Caco-2 (cell line): Measurements from ENCODE around the gene ZNHIT2. TPM values are rescaled to one million over a fixed set of nuclear protein-coding genes. Genes with fewer than 3 reads are reported as not detected.

ENCODE experiments used
- BruUV-seq: library from RNA; stranded (reverse); fragments of 400-500 nt; replicated peaks from 2 replicates; lab custom pipeline; 2021; lab: Mats Ljungman, UMichigan
- CTCF ChIA-PET: fragments of 300-600 bp; sonication (Branson Sonifier 250); formaldehyde crosslinking; loops from one replicate; lab custom pipeline; 2022; ENCODE audit warnings: antibody characterized with exemption; lab: Charles Lee
- POLR2A ChIA-PET: fragments of 300-600 bp; sonication (Branson Sonifier 250); formaldehyde crosslinking; loops from one replicate; lab custom pipeline; 2022; ENCODE audit warnings: antibody characterized with exemption; lab: Charles Lee
- DNase-seq, 2 experiments: peaks; one replicate each; pipeline versions ENCODE4 v3.0.0 to v3.0.0-alpha.2; 2020 to 2022
- H3K27me3 ChIP-seq: replicated peaks from 2 replicates; pipeline ENCODE4 v1.6.0; 2011; ENCODE audit warnings: low read length; ENCODE audit not compliant: control insufficient read depth, insufficient read depth
- H3K36me3 ChIP-seq: 2 replicates; pipeline ENCODE4 v1.5.1; 2011; ENCODE audit warnings: low read length; ENCODE audit not compliant: control insufficient read depth, insufficient read depth
- H3K4me1 ChIP-seq: fragments of 250-450 bp; sonication (Bioruptor Pico); 2 replicates; pipeline ENCODE4 v1.5.1; 2020; ENCODE audit warnings: mild to moderate bottlenecking
- H3K4me3 ChIP-seq: 2 replicates; pipeline ENCODE4 v1.5.1; 2011; ENCODE audit warnings: low read depth, mild to moderate bottlenecking, control low read depth, low read length
- H3K9me3 ChIP-seq: fragments of 250-450 bp; sonication (Bioruptor Pico); 2 replicates; pipeline ENCODE4 v1.5.1; 2020; ENCODE audit warnings: mild to moderate bottlenecking, moderate library complexity
- H3K27ac Mint-ChIP-seq: one replicate; pipeline ENCODE4 v1.8.0; 2022; ENCODE audit warnings: mixed read lengths; ENCODE audit not compliant: unreplicated experiment
- H3K27me3 Mint-ChIP-seq: one replicate; pipeline ENCODE4 v1.8.0; 2022; ENCODE audit warnings: mixed read lengths; ENCODE audit not compliant: insufficient read depth, unreplicated experiment
- H3K36me3 Mint-ChIP-seq: one replicate; pipeline ENCODE4 v1.8.0; 2022; ENCODE audit warnings: mild to moderate bottlenecking, mixed read lengths; ENCODE audit not compliant: insufficient read depth, unreplicated experiment
- H3K4me1 Mint-ChIP-seq: one replicate; pipeline ENCODE4 v1.8.0; 2022; ENCODE audit warnings: low read depth, mixed read lengths; ENCODE audit not compliant: unreplicated experiment
- H3K4me3 Mint-ChIP-seq: one replicate; pipeline ENCODE4 v1.8.0; 2022; ENCODE audit warnings: mild to moderate bottlenecking, moderate library complexity, mixed read lengths; ENCODE audit not compliant: unreplicated experiment
- H3K9me3 Mint-ChIP-seq: one replicate; pipeline ENCODE4 v1.8.0; 2022; ENCODE audit warnings: mixed read lengths; ENCODE audit not compliant: unreplicated experiment
- CTCF ChIP-seq, 2 experiments: fragments of 200-600 bp in 1 of 2; IDR thresholded peaks; 1 replicate in 1 of 2; 2 replicates in 1 of 2; pipeline versions ENCODE4 v1.5.1 to v1.8.0; 2011 to 2022; ENCODE audit warnings: antibody characterized with exemption in 1 of 2, control low read depth in 1 of 2, inconsistent platforms in 1 of 2, low read depth in 1 of 2, low read length in 1 of 2, mild to moderate bottlenecking in 1 of 2, moderate library complexity in 1 of 2; ENCODE audit not compliant: insufficient read depth in 1 of 2, severe bottlenecking in 1 of 2, unreplicated experiment in 1 of 2
- intact Hi-C: fragments of 100-400 bp; cut with micrococcal nuclease; formaldehyde crosslinking; loops from one replicate; pipeline ENCODE4 v1.10.0; 2022; ENCODE audit not compliant: unreplicated experiment
- total RNA-seq: library from RNA; stranded (reverse); gene quantifications from 2 replicates; pipeline ENCODE4 v1.2.3, GENCODE V29; 2022

The ZNHIT2 gene
- total RNA-seq, 1 experiment from 2014 or later: 14.7 TPM

- DNase-seq: no peak
- Mint-ChIP-seq H3K36me3 (peaks cover 62% of the 10 kb centered on the region), H3K27ac (no peak overlapping the region), H3K27me3 (no peaks in the 10 kb centered on the region), H3K9me3 (no peaks in the 10 kb centered on the region), H3K4me3 (no peak overlapping the region), H3K4me1 (peaks cover 6% of the 10 kb centered on the region)
- ChIA-PET POLR2A (interaction anchor here (2.3 kb wide), 1 partner anchor 12 kb away, joined by 37 read pairs; the partner anchor contains the start of genes FAU and MRPL49), CTCF (interaction anchor here (0.6 to 1.7 kb wide), 9 partner anchors 10 to 805 kb away, joined by 3 to 9 read pairs (median 5); partner anchors contain the start of genes CAPN1, FAU, MRPL49 and SF1)
- H3K4me1 ChIP-seq: peaks cover 21% of the 10 kb centered on the region
- no peaks in the 10 kb centered on the region for H3K36me3 ChIP-seq
- no peak for TF ChIP-seq CTCF (IDR thresholded peaks at IDR 0.05; ENCODE audit: insufficient read depth in 1 of 2, low read depth in 1 of 2, low read length in 1 of 2, severe bottlenecking in 1 of 2, unreplicated experiment in 1 of 2)
- H3K9me3 ChIP-seq: no peaks in the 10 kb centered on the region
- H3K27me3 ChIP-seq: no peaks in the 10 kb centered on the region
- intact Hi-C loops: loop anchor here (1.0 to 10.0 kb wide), 3 partner anchors 13 to 335 kb away; partner anchors contain the start of genes CAPN1, SF1 and VPS51
- no peak overlapping the region for H3K4me3 ChIP-seq
- BruUV-seq: no TSS peak
Observed at GRCh38 chr11:65109231-65110198, 8.0 kb downstream of the ZNHIT2 start.

- H3K27me3 Mint-ChIP-seq: no peaks in the 10 kb centered on the region
- intact Hi-C loops: no loop called here
- H3K27ac Mint-ChIP-seq: no peak overlapping the region
- ChIA-PET CTCF (no interaction called here), POLR2A (no interaction called here)
- Histone ChIP-seq H3K4me3 (no peak overlapping the region), H3K4me1 (peaks cover 18% of the 10 kb centered on the region), H3K27me3 (no peaks in the 10 kb centered on the region), H3K36me3 (no peaks in the 10 kb centered on the region), H3K9me3 (no peaks in the 10 kb centered on the region)
- H3K9me3 Mint-ChIP-seq: no peaks in the 10 kb centered on the region
- peaks cover 63% of the 10 kb centered on the region for H3K36me3 Mint-ChIP-seq
- no peak overlapping the region for H3K4me3 Mint-ChIP-seq
- DNase-seq: no peak
- no TSS peak for BruUV-seq
- H3K4me1 Mint-ChIP-seq: peaks cover 5% of the 10 kb centered on the region
- no peak for TF ChIP-seq CTCF (IDR thresholded peaks at IDR 0.05; ENCODE audit: insufficient read depth in 1 of 2, low read depth in 1 of 2, low read length in 1 of 2, severe bottlenecking in 1 of 2, unreplicated experiment in 1 of 2)
Observed at GRCh38 chr11:65108469-65109123, 8.9 kb downstream of the ZNHIT2 start.
